GM19463 (cell line): Measurements from ENCODE around the gene TMPRSS2.

Experiments
- ATAC-seq: cut with Tn5 transposase; IDR thresholded peaks from one replicate; pipeline ENCODE4 v1.9.1; 2021; ENCODE audit warnings: mild to moderate bottlenecking, moderate library complexity; ENCODE audit not compliant: unreplicated experiment

TMPRSS2 gene

DNA sequence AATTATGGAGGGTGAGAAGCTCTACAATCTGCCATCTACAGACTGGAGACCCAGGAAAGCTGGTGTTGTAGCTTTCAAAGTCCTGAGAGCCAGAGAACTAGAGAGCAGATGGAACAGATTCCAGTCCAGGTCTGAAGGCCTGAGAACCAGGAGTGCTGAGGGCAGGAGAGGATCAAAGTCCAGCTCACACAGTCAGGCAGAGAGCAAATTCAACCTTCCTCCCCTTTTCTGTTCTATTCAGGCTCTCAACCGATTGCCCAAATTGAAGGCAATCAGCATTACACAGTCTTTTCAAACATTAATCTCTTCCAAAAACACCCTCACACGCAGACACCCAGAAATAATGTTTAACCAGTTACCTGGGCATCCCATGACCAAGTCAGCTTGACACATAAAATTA is 2.5 kb upstream of the TMPRSS2 start:
- ATAC-seq = no peak

GRCh38 chr21:41509733-41510132 is 1.8 kb upstream of the TMPRSS2 start:
- ATAC-seq = no peak

GRCh38 chr21:41509145-41509496 is 1.2 kb upstream of the TMPRSS2 start:
- ATAC-seq = no peak

- no peak for ATAC-seq
Observed at GRCh38 chr21:41508415-41509144, 622 bp upstream of the TMPRSS2 start.

GRCh38 chr21:41506611-41507520 is 1.1 kb downstream of the TMPRSS2 start:
- ATAC-seq = no peak

- ATAC-seq = no peak
Observed at GRCh38 chr21:41506005-41506594, 1.9 kb downstream of the TMPRSS2 start.

DNA sequence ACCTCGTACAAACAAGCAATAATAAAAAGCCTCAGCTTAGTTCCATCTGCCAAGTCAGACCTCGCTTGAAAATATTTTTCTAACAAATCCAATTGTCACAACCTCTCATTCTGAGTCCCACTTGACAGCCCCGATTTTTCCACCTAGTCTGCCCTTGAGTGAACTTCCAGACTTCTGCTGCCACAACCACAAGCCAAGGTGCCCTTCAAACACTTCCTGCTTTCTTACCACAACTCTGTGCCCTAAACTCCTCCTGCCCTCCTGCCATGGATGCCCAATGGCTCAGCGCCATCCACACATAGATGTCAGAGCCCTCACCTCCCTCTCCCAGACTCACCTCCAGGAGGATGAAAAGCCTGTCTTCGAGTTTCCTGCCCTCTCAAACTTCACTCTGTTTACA is 3.9 kb downstream of the TMPRSS2 start:
- ATAC-seq = no peak

GRCh38 chr21:41503331-41503730 is 4.6 kb downstream of the TMPRSS2 start:
- no peak for ATAC-seq

GRCh38 chr21:41501919-41502318 is 6.0 kb downstream of the TMPRSS2 start:
- no peak for ATAC-seq

GRCh38 chr21:41500931-41501381 is 7.0 kb downstream of the TMPRSS2 start:
- ATAC-seq = no peak

DNA sequence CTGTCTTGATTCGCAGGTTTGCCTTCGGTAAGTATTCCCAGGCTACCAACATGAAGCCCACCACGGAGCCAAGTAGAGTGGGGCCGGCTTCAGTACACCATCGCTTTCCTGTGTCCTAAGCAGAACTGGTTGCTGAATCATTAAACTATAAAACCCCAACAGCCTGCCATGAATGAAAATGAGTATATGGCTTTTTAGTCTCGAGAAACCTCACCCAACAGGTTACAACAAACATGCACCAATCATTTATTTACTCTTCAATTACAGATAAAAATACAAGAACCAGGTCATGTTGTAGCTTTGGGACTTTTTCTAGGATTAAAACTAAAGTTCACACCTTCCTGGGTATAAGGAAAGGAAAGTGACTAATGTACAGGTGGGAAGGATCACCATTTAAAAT is 7.6 kb downstream of the TMPRSS2 start:
- no peak for ATAC-seq

GRCh38 chr21:41499920-41500319 is 8.0 kb downstream of the TMPRSS2 start:
- no peak for ATAC-seq

GRCh38 chr21:41497788-41498187 is 10.2 kb downstream of the TMPRSS2 start:
- ATAC-seq = no peak

GRCh38 chr21:41497008-41497407 is 10.9 kb downstream of the TMPRSS2 start:
- no peak for ATAC-seq

- ATAC-seq = no peak
Observed at GRCh38 chr21:41494242-41494641, 13.7 kb downstream of the TMPRSS2 start.

GRCh38 chr21:41491412-41491811 is 16.5 kb downstream of the TMPRSS2 start:
- no peak for ATAC-seq

DNA sequence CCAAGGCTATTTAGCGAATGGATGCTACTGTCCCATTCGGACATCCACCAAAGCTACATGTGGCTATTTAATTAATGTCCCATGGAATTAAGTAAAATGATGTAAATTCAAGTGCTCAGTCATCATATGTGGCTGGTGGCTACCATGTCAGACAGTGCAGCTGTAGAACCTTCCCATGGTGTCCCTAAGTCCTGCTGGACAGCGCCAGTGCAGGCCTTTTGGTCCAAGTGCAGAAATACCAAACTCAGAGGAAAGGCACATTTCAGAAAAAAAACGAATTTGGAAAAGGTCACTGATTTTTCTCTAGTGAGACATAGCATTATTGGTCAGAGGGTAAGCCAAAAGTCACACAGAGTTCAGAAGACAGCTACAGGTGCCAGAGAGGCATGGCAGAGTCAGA is 17.6 kb downstream of the TMPRSS2 start:
- no peak for ATAC-seq

DNA sequence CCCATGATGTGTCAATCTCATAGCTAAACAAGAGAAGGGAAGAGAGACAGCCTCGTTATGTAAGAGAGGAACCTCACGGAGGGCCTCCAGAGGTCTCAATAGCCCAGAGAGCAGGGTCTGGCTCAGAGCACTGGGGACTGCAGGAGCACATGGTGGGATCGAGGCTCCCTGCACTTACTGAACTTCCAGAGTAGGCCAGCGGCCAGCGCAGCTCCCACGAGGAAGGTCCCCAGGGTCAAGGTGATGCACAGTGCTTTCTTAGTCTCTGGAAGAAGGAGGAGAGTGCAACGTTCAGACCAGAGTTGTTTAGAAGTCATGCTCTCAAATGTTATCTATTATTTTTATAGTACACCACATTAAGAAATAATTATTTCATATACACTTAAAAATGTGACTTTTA is 18.6 kb downstream of the TMPRSS2 start:
- ATAC-seq = no peak

- ATAC-seq = no peak
Observed at GRCh38 chr21:41488080-41488479, 19.9 kb downstream of the TMPRSS2 start.

GRCh38 chr21:41487082-41487481 is 20.9 kb downstream of the TMPRSS2 start:
- ATAC-seq = no peak

- no peak for ATAC-seq
Observed at GRCh38 chr21:41483973-41484372, 24.0 kb downstream of the TMPRSS2 start.

- no peak for ATAC-seq
Observed at GRCh38 chr21:41483415-41483814, 24.5 kb downstream of the TMPRSS2 start.
